HG03039 (cell line): ENCODE measurements around the gene IFT52.

Source experiments
- ATAC-seq: cut with Tn5 transposase; IDR thresholded peaks from one replicate; pipeline ENCODE4 v1.9.1; 2021; ENCODE audit warnings: mild to moderate bottlenecking, moderate library complexity; ENCODE audit not compliant: unreplicated experiment

IFT52 gene, protein sequence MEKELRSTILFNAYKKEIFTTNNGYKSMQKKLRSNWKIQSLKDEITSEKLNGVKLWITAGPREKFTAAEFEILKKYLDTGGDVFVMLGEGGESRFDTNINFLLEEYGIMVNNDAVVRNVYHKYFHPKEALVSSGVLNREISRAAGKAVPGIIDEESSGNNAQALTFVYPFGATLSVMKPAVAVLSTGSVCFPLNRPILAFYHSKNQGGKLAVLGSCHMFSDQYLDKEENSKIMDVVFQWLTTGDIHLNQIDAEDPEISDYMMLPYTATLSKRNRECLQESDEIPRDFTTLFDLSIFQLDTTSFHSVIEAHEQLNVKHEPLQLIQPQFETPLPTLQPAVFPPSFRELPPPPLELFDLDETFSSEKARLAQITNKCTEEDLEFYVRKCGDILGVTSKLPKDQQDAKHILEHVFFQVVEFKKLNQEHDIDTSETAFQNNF

DNA sequence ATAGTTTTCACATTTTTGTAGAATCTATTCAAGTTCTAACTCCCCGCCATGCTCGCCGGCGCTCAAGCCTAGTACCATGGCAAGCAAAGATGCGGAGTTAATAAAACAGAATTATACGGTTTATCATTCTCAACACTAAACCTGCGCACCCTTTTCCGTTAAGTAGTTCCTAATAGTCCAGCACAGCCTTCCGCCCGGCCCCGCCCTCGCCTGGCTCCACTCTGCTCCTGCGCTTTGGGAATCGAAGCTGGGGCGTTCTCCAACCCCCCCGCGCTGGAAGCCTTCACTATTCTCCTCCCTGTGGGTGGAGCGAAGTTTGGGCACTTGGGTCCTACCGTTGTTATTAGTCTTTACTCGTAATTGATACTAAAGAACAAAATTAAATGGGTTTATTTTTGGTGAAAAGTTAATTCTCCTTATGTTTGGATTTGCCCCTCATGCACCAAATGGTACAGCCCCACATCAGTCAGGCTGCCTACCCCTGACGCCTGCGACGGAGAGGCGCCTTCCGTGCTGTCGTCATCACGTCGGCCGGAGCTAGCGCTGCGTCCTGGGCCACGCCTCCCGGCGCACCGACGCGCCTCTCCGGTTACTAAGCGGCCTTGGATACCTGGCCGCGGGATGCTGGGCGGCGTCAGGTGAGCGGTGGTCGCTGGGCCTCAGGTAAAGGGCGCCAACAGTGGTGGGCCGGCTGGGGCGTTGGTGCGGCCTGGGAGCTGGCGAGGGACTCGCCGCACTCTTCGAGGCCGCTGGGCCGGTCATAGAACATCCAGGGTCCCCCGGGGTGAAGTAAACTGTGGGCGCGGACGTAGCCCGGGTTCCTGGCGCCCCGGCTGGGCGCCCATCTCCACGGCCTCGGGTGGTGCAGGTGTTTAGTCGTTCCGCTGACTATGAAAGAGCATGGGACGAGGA lies at the start of gene IFT52:
Gene IFT52 (plus strand): TSS at position 546 of the 912 bp plus-strand sequence. CDS start 3,762 bp downstream, outside the sequence.
- ATAC-seq: peak; percentile 98

DNA sequence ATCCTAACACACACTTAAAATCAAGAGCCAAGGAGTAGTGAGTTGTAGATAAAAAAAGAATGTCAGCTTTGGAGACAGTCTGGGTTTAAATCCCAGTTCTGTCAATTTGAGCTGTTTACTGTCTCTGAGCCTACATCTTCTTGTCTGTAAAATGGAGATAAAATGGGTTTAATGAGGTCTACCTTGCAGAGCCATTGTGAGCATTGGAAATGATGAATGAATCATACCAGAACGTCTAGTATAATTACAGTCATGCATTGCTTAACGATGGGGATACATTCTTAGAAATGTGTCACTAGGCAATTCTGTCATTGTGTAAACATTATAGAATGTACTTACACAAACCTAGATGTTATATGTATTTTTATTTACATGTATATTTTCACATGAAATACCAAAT lies 49.5 kb upstream of the IFT52 start:
- no peak for ATAC-seq

DNA sequence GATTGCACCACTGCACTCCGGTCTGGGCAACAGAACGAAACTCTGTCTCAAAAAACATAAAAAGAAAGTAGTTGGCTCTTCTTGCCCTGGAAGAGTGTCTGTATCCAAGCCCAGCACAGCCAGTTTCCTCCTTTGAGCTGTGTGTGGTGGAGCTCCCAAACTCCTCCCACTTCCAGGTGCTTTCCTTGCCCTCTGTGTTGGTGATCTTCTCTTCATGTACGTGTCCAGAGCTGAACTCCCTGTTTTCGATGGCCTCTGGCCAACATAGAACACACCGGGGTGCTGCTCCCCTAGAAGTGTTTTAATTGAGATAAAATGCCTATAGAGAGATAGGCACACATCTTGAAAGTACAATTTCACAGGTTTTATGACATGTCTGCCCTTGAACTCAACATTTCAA lies 48.6 kb upstream of the IFT52 start:
- no peak for ATAC-seq

DNA sequence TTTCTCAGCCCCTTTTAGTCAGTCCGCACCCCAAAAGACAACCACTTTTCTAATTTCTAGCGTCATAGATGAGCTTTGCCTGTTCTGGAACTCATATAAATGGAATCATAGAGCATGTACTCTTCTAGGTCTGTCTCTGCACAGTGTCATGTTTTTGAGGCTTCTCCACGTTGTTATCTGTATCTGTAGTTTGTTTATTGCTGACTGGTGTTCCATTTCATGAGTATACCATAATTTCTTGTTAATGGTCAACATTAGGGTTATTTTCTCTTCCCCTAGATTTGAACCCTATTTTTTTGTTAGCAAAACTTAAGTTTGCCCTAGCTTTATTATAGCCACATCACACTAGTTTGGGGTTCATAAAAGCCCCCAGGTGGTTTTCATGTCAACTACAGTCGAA lies 48.1 kb upstream of the IFT52 start:
- ATAC-seq: no peak

DNA sequence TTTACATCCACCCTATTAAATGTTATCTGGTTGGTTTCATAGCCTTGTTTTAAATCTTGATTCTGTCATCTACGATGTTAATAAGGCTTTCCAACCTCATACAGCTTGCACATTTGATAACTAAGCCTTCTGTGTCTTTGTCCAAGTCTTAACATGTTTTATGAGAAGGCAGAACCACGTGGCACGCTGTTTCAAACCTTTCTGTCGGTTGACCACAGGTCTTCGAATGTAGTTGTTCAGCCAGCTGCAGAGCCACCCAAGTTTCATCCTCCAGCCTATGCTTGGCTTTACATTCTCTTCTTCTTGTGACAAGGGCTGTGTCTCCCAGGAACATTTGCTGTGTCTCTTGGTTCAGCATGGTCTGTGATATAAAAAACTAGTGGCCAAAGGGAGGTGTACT lies 47.6 kb upstream of the IFT52 start:
- no peak for ATAC-seq

DNA sequence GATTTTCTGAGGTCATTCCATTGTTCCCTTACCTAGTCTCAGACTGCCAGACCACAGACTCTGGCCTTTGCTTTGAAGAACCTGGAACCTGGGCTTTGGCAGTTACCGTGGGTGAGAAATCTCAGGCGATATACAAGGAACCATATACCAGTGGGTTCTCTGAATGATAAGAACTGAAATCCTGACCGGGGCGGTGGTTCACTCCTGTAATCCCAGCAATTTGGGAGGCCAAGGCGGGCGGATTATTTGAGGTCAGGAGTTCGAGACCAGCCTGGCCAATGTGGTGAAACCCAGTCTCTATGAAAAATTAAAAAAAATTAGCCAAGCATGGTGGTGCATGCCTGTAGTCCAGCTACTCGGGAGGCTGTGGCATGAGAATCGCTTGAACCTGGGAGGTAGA lies 46.2 kb upstream of the IFT52 start:
- ATAC-seq: no peak

DNA sequence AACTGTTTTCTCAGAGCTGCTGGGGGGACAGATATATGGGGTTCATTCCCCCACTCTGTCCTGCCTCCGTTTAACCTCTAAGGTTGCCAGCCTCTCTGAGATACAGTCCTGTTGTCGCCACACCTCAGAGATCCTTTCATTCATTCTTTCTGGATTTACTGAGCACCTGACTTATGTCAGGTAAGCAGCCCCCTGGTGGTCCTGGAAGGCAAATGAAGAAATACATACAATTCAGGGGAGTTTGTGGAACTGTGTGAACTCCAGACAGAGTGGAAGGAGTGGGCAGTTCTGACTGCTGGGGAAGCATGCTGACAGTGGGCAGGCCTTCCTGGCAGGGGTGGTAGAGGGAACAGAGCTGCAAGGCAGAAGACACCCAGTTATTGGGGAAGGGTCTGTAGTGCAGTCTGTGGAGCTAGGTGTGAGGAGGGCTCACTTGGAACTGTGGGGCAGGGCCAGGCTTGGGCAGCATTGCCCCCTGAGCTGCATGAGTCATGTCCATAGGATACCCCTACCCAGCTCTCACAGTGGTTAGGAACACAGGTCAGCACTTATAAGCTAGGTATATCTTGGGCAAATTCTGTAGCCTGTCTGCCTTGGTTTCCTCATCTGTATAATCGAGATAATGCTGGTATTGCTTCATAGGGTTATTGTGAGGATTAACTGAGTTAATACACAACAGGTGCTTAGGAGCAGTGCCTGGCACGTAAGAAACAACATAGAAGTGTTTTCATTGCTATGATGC lies 44.7 kb upstream of the IFT52 start:
- ATAC-seq: no peak

DNA sequence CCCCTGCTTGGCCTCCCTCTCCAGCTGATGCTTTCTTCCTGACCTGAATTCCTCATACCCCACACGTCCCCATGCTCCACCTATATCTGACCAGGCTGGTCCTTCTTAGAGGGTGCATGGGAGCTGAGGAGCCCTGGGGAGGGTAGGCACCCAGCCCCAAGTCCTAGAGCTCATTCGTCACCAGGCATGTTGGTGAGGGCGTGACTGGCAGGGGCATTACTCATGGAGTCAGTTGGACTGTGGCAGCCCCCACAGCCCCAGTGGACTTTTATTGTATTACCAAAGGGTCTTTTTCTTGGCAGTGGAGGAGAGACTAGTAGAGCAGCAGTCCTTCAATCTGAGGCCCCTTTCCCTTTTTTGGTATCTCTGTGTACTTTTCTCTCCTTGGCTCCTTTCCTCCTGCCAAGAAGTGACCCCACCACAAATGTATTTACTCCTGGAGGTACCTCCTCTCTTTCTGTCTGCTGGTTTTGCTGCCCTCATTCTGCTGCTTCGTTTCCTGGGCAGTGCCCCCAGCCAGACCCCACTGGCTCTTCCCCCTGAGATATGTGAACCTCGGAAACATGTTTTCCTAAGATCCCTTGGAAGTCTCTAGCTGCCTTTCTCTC lies 42.4 kb upstream of the IFT52 start:
- ATAC-seq: no peak

DNA sequence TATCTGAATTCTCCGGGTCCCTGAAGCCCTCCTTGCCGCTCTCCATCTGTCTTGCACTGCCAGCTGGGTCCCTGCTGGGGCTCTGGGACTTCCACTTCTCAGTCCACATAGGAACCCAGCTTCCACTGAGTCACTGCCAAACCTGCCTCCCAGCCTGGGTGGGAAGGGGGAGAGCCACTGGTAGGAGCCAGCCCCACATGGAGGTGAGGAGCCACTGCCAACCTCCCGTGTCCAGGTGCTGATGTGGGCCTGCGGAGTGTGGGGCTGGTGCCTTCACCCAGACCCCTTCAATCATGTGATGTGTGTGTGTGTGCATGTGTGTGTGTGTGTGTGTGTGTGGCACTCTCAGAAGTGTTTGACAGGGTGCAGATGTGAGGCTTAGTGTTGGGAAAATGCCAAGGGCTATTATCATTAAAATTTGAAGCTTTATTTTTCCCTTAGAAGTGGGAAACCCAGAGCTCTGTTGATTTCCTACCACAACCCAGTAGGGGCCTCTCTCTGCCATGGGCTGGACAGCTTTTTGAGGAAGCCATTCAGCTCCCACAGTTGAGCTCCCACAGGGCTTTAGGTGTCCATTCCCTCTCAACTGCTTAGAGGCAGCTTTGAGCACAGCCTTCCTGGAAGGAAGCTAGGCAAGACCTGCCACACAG lies 41.2 kb upstream of the IFT52 start:
- ATAC-seq: no peak

DNA sequence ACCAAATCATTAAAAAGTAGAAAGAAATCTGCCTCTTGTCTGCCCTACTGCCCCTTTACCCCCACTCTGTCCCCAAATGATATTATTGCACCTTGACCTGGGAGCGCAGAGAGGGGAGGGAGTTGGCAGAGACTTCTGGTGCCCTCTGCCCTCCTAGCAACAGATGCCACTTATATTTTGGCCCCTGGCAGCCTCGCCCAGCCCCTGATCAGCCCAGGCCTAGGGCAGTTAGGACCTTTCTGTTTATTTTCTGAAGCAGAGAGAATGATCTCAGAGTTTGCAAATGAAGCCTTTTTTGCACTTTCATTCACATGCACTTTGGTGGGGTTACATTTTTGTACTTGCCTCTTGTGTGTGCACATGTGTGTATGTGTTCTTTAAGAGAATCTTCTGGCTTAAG lies 40.3 kb upstream of the IFT52 start:
- ATAC-seq: no peak

DNA sequence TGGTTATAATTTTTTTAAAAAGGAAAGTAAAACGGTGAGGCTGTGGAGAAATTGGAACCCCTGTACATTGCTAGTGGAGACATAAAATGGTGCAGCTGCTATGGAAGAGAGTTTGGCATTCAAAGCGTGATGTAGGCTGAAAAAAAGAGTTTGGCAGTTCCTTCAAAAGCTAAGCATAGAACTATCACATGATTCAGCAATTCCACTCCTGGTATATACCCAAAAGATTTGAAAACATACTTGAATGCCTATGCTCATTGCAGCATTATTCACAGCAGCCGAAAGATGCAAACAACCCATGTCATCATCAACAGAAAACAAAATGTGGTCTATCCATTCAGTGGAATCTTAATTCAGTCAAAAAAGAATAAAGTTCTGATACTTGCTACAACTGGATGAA lies 36.4 kb upstream of the IFT52 start:
- no peak for ATAC-seq

DNA sequence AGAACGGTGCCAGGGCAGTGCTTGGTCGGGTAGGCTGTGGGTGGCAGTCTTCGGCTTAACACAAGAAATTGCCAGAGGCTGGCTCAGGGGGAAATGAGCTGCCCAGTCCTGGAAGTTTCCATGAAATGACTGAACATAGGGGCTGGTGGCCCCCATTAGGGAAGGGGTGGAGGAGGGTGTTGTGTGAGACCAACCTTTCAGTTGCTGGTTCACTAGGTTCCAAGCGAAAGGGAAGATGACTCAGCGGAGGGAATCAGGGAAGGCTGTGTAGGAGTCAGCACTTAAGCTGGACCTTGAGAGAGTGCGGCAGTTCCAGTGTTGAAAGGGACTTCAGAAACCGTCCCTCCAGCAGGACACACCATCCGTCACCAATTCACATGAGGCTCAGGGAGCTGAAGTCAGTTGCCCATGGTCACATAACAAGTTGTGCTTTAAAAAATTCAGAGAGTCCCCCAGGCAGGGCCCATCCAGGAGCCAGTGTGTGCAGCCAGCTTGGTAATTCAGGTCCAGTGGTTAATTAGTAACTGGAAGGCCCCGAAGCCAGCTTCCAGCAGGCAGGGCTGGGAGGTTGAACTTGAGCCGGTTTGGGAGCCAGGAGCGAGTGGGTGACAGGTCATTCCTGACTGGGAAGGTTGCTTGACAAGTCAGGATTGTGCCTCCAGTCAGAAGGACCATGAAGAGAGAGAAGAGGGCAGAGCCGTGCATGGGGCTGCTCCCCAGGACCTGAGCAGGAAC lies 32.2 kb upstream of the IFT52 start, which contains the start of gene SGK2:
Gene SGK2 (plus strand): TSS at position 616 of the 735 bp plus-strand sequence. CDS start 7,469 bp downstream, outside the sequence.
- no peak for ATAC-seq

DNA sequence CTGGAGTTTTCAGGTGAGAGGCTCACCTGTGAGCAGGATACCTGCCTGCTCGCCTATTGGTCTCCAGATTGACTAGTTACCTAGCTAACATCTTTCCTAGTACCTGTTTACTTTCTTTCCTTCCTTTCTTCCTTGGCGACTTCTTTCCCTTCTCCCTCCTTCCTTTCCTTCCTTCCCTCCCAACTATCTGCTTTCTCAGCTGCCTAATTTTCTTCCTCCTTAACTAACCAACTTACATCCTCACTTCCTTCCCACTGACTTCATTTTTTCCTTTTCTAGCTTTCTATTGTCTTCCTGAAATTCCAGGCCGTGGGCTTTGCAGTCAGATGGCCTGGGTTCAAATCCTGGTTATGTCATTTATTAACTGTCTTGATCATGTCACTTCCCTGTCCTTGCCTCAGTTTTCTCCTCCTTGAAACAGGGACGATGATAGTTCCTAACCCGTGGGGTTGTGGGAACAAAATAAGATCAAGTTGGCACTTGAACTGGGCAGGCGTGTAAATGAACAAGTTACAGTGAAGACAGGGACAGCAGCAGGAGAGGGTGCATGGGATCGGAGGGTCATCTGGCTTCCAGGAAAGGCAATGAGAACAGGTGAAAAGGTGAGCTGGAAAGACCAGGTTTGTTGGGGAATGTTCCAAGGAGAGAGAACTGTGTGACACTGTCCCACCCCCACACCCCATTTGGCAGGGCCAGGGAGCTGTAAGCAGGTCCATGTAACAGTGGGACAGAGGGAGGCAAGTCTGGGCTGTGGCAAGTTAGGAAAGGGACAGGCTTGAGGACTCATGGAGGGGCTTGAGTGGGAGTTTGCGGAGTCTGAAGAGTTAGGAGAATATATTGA lies 31.4 kb upstream of the IFT52 start:
- no peak for ATAC-seq

DNA sequence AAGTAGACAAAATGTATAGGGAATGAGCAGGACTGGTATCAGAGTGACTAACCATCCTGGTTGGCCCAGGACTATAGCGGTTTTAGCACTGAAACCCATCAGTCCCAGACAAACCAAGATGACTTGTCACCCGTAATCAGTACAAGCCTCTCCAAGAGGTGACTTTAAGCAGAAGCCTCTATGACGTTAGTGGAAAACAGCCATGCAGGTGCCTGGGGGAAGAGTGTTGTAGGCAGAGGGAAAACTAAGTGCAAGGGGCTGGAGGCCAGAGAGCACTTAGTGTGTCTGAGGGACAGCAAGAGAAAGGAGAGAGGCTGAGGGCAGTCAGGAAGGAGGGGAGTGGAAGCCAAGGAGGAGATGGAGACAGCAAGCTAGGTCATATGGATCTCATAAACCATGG lies 29.8 kb upstream of the IFT52 start:
- ATAC-seq: no peak

DNA sequence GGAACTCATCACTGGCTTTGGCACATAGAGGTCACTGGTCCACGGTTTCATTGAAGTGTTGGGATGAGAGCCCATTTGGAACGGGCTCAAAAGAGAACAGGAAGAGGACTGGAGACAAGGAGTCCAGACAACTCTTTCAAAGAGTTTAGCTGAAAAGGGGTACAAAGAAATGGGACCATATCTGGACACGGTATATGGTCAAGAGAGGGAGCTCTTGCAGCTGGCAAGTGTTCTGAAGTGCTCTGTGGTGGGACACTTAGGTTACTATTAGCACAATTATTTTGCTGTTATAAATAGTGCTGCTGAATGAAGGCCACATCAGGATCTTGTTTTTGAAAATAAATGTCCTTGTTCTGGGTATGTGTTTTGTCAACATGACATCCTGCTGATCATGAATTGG lies 27.3 kb upstream of the IFT52 start:
- ATAC-seq: no peak

DNA sequence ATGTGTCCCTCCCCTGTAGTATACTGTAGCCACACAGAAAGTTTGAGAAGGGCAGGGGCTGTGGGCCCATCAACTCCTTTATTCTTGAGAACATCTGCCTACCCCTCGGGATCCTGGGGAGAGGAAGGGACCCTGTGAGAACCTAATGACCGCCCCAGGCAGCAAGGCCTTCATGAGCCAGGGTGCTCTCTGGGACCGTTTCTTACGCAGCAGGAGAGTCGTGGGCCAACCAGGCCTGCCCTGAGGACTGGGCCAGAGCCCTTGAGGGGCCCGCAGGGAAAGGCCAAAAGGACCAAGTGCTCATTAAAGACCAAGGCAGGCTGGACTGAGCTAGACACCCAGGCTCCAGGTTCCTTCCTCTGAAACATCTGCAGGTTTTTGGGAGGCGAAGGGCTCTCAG lies 26.7 kb upstream of the IFT52 start:
- ATAC-seq: no peak

DNA sequence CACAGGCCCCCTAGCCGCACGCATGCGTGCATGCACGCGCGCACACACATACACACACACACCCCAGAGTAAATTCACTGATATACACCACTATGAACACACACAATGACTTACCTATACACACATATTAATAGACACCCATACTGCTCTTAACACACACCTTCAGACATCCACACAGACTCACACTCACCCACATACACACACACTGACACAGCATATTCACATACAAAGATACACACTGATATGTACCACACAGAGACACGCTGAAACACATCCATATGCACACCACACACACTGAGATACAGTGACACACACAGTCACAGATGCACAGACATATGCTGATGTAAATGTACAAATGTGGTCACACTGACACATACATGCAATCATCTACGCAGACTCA lies 26.3 kb upstream of the IFT52 start:
- ATAC-seq: no peak

DNA sequence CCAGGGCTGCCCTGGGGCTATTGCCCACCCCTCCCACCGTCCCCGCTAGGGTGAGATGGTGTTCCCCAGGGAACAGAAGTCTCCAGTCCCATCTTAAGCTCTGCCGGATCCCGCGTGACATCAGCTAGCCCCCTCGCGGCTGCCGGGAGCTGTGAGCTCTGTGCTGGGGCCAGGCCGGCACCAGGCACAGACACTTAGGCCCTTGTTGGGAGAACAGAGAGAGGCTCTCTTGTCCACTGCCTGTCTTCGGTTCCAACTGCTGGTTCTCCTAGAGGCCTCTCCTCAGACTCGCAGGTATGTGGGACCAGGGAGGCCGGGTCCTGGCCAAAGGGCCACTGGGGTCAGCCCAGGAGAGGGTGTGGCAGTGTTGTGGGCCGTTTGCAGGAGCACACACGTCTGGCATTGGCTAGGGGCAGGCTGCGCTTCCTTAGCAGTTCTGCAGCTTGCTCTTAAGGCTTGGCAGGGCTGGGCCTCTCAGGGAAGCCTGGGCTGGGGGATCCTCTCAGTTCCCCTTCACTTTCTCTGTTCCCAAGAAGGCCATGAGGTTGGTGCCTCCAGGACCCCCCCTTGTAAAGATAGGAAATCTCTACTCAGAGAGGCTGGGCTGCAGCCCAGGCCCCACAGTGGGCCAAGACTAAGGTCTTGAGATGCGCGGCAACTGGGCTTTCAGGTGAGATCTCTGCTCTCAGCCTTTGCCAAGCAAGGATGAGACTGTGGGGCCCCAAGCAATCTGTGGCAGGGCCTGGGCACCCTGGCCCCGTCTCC lies 25.6 kb upstream of the IFT52 start:
- ATAC-seq: no peak
